OCI-LY3 (cell line): ENCODE results near the gene ALKAL2.

Experiments used
- CTCF ChIP-seq: fragments of 200-600, 300-600 bp; sonication (generic); IDR thresholded peaks from 2 replicates; pipeline ENCODE4 v1.5.1; 2014; ENCODE audit warnings: antibody characterized with exemption, low read length, low read depth
- EZH2phosphoT487 ChIP-seq: fragments of 200-600 bp; shearing (Covaris generic); IDR thresholded peaks from 2 replicates; pipeline ENCODE4 v1.6.1; 2018; ENCODE audit warnings: antibody characterized with exemption, mixed run types, low read depth

- TF ChIP-seq CTCF (no peak), EZH2phosphoT487 (no peak)
Observed at GRCh38 chr2:332592-332991, 44.7 kb upstream of the ALKAL2 start.
